Neural cell (in vitro differentiated cells): ENCODE measurements around the gene DIS3L2. TPM values are rescaled to one million over a fixed set of nuclear protein-coding genes. Genes with fewer than 3 reads are reported as not detected.

Experiments used
- H2AFZ ChIP-seq: fragments of 200-600, 300-800 bp; sonication (generic), shearing (Covaris generic); 2 replicates; pipeline ENCODE4 v1.6.0; 2014; ENCODE audit warnings: low read depth, mild to moderate bottlenecking, antibody characterized with exemption, low read length, moderate library complexity
- H3F3A ChIP-seq: fragments of 200-600 bp; shearing (Covaris generic); 2 replicates; pipeline ENCODE4 v1.6.1; 2016; ENCODE audit warnings: mild to moderate bottlenecking, moderate library complexity, mixed read lengths, antibody characterized with exemption, low read length; ENCODE audit not compliant: insufficient read depth, poor library complexity, severe bottlenecking
- H3K27ac ChIP-seq: fragments of 200-600, 300-800 bp; sonication (generic), shearing (Covaris generic); 2 replicates; pipeline ENCODE4 v1.5.1; 2014; ENCODE audit warnings: mild to moderate bottlenecking, low read length, moderate library complexity
- H3K27me3 ChIP-seq: fragments of 300-800, 200-600 bp; sonication (generic), shearing (Covaris generic); 2 replicates; pipeline ENCODE4 v1.6.0; 2014; ENCODE audit warnings: mild to moderate bottlenecking, low read depth, low read length, moderate library complexity; ENCODE audit not compliant: insufficient read depth
- H3K36me3 ChIP-seq: fragments of 300-800, 200-600 bp; sonication (generic), shearing (Covaris generic); 2 replicates; pipeline ENCODE4 v1.5.1; 2014; ENCODE audit warnings: mild to moderate bottlenecking, antibody characterized with exemption, low read length, moderate library complexity; ENCODE audit not compliant: insufficient read depth
- H3K4me2 ChIP-seq: fragments of 300-800, 200-600 bp; sonication (generic), shearing (Covaris generic); 2 replicates; pipeline ENCODE4 v1.6.0; 2014; ENCODE audit warnings: mild to moderate bottlenecking, low read length
- H3K4me3 ChIP-seq: fragments of 300-800, 200-600 bp; sonication (generic), shearing (Covaris generic); 2 replicates; pipeline ENCODE4 v1.5.1; 2014; ENCODE audit warnings: mild to moderate bottlenecking, low read length, moderate library complexity
- H3K79me2 ChIP-seq: fragments of 200-600 bp; shearing (Covaris generic); replicated peaks from 2 replicates; pipeline ENCODE4 v1.6.0; 2014; ENCODE audit warnings: mild to moderate bottlenecking, low read length, moderate library complexity; ENCODE audit not compliant: insufficient read depth
- H3K9ac ChIP-seq: fragments of 300-800, 200-600 bp; sonication (generic), shearing (Covaris generic); 2 replicates; pipeline ENCODE4 v1.6.1; 2016; ENCODE audit warnings: mild to moderate bottlenecking, low read length, mixed read lengths
- H3K9me2 ChIP-seq: fragments of 200-600 bp; shearing (Covaris generic); 2 replicates; pipeline ENCODE4 v1.6.1; 2016; ENCODE audit warnings: mild to moderate bottlenecking, low read length, mixed read lengths; ENCODE audit not compliant: insufficient read depth
- H3K9me3 ChIP-seq: fragments of 200-600, 300-800 bp; sonication (generic), shearing (Covaris generic); 2 replicates; pipeline ENCODE4 v1.6.1; 2016; ENCODE audit warnings: mild to moderate bottlenecking, mixed run types, low read length, moderate library complexity, mixed read lengths
- H4K20me1 ChIP-seq: fragments of 200-600 bp; shearing (Covaris generic); 2 replicates; pipeline ENCODE4 v1.6.1; 2016; ENCODE audit warnings: mild to moderate bottlenecking, mixed run types; ENCODE audit not compliant: insufficient read depth
- EP300 ChIP-seq: fragments of 450-650 bp; conservative IDR thresholded peaks from 2 replicates; pipeline ENCODE4 v1.6.1; 2014; ENCODE audit warnings: antibody characterized with exemption, mild to moderate bottlenecking, moderate library complexity; ENCODE audit not compliant: poor library complexity, severe bottlenecking
- EZH2 ChIP-seq: fragments of 200-600, 300-800 bp; shearing (Covaris generic), sonication (generic); IDR thresholded peaks from 2 replicates; pipeline ENCODE4 v1.6.1; 2014; ENCODE audit warnings: antibody characterized with exemption, low read length, borderline replicate concordance, mild to moderate bottlenecking; ENCODE audit not compliant: insufficient read depth, poor library complexity, severe bottlenecking
- MXI1 ChIP-seq: fragments of 450-650 bp; conservative IDR thresholded peaks from 2 replicates; pipeline ENCODE4 v1.6.1; 2014; ENCODE audit warnings: antibody characterized with exemption, mild to moderate bottlenecking; ENCODE audit not compliant: poor library complexity, severe bottlenecking
- POLR2AphosphoS5 ChIP-seq: IDR thresholded peaks from 2 replicates; pipeline ENCODE4 v1.6.1; 2012
- RAD21 ChIP-seq: fragments of 450-650 bp; conservative IDR thresholded peaks from 2 replicates; pipeline ENCODE4 v1.6.1; 2014; ENCODE audit warnings: antibody characterized with exemption, mild to moderate bottlenecking, moderate library complexity
- SMC3 ChIP-seq: fragments of 450-650 bp; conservative IDR thresholded peaks from 2 replicates; pipeline ENCODE4 v1.6.1; 2014; ENCODE audit warnings: antibody characterized with exemption, mild to moderate bottlenecking, moderate library complexity; ENCODE audit not compliant: poor library complexity
- TAF1 ChIP-seq: IDR thresholded peaks from 2 replicates; pipeline ENCODE4 v1.6.1; 2012; ENCODE audit warnings: low read depth
- polyA plus RNA-seq: library from polyadenylated mRNA; depleted of rRNA; stranded (reverse); fragments of >200 nt; gene quantifications from 2 replicates; pipeline ENCODE4 v1.2.3, GENCODE V29; 2014
- TF ChIP-seq, protein P1 (sequence below): IDR thresholded peaks from 2 replicates; pipeline ENCODE4 v1.6.1; 2012; ENCODE audit warnings: borderline replicate concordance
- TF ChIP-seq, protein P2 (sequence below): fragments of 450-650 bp; IDR thresholded peaks from 2 replicates; pipeline ENCODE4 v1.5.1; 2014; ENCODE audit warnings: antibody characterized with exemption, mild to moderate bottlenecking, moderate library complexity; ENCODE audit not compliant: poor library complexity, severe bottlenecking

DIS3L2 gene
- polyA plus RNA-seq, 1 donor from 2014 or later = 20.0 TPM

DNA sequence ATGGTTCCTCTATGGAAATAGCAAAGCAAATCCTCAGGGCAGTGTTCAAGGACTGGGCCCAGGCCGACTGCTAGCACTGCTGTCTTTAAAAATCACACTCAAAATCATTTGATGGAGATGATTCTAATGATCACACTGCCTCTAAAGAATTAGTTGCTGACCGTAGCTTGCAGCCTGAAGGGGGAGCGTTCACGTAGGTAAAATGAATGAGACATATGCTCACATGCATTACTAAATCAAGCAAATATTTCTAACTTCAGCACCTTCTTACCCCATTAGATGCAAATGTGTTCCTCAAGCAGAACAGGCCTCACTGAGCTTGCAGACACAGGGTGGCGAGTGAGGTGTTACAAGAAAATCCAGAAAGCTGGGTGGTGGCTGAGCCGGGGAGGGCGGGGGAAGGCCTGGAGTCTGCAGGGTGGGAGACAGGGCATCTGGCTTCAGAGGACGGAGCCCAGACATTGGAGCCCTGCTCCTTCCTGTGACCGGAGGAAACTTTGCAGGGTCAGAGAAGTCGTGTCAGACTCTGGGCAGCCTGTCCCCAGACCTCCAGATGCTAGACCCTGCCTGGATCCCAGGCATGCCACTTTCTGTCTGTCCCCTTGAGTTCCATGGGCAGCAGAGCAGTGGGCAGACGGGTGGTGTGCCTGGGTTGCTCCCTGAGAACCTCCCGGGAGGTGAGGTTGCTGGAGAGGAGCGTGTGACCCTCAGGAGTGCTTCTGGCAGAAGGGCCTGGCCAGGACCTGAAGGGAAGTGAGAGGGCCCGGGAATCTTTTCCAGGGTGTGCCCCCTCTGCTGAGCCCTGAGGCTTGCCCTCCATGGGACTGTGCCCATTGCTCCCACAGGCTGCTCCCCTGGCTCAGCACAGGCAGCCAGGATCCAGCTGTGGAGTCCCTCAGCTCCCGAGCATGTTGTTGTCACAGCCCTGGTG is 28.3 kb upstream of the DIS3L2 start:
- TF ChIP-seq POLR2AphosphoS5 (no peak), MXI1 (no peak), SMC3 (no peak)
- Histone ChIP-seq H3K36me3 (no peaks in the 10 kb centered on the region), H2AFZ (no peak overlapping the region), H3K27ac (no peak overlapping the region), H3K9me3 (no peaks in the 10 kb centered on the region), H3F3A (no peaks in the 10 kb centered on the region), H3K4me3 (no peak overlapping the region), H3K9ac (no peak overlapping the region), H3K4me2 (no peak overlapping the region), H3K9me2 (no peaks in the 10 kb centered on the region), H3K79me2 (no peaks in the 10 kb centered on the region), H3K27me3 (peaks cover 7% of the 10 kb centered on the region), H4K20me1 (no peaks in the 10 kb centered on the region)

DNA sequence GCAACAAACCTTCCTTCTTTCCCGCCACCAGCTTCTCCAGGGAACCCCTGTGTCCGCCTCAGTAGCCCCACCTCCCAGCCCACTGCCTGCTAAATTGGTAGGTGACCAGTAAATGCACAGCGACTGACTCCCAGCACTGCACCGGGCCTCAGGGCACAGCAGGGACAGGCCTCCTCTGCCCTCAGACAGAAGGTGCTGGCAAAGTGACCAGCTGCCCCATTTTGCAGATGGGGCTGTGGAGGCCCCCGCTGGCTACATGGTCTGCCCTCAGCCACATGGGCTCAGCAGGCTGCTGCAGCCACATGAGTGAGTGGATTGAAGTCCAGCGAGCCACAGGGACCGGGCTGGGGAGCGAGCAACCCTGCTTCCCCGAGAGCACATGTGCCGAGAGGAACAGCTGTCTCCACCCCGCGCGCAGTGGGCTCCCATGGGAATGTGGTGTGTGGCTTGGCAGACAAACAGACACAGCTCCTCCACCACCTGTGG is 27.6 kb upstream of the DIS3L2 start:
- Histone ChIP-seq H3F3A (no peaks in the 10 kb centered on the region), H3K4me3 (no peak overlapping the region), H3K36me3 (no peaks in the 10 kb centered on the region), H3K27ac (no peak overlapping the region), H3K79me2 (no peaks in the 10 kb centered on the region), H3K27me3 (no peaks in the 10 kb centered on the region), H2AFZ (no peak overlapping the region), H4K20me1 (no peaks in the 10 kb centered on the region), H3K9me2 (no peaks in the 10 kb centered on the region), H3K9me3 (no peaks in the 10 kb centered on the region), H3K4me2 (no peak overlapping the region), H3K9ac (no peak overlapping the region)
- TF ChIP-seq, protein P1, sequence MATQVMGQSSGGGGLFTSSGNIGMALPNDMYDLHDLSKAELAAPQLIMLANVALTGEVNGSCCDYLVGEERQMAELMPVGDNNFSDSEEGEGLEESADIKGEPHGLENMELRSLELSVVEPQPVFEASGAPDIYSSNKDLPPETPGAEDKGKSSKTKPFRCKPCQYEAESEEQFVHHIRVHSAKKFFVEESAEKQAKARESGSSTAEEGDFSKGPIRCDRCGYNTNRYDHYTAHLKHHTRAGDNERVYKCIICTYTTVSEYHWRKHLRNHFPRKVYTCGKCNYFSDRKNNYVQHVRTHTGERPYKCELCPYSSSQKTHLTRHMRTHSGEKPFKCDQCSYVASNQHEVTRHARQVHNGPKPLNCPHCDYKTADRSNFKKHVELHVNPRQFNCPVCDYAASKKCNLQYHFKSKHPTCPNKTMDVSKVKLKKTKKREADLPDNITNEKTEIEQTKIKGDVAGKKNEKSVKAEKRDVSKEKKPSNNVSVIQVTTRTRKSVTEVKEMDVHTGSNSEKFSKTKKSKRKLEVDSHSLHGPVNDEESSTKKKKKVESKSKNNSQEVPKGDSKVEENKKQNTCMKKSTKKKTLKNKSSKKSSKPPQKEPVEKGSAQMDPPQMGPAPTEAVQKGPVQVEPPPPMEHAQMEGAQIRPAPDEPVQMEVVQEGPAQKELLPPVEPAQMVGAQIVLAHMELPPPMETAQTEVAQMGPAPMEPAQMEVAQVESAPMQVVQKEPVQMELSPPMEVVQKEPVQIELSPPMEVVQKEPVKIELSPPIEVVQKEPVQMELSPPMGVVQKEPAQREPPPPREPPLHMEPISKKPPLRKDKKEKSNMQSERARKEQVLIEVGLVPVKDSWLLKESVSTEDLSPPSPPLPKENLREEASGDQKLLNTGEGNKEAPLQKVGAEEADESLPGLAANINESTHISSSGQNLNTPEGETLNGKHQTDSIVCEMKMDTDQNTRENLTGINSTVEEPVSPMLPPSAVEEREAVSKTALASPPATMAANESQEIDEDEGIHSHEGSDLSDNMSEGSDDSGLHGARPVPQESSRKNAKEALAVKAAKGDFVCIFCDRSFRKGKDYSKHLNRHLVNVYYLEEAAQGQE = no peak
- TF ChIP-seq RAD21 (no peak), EP300 (no peak)

DNA sequence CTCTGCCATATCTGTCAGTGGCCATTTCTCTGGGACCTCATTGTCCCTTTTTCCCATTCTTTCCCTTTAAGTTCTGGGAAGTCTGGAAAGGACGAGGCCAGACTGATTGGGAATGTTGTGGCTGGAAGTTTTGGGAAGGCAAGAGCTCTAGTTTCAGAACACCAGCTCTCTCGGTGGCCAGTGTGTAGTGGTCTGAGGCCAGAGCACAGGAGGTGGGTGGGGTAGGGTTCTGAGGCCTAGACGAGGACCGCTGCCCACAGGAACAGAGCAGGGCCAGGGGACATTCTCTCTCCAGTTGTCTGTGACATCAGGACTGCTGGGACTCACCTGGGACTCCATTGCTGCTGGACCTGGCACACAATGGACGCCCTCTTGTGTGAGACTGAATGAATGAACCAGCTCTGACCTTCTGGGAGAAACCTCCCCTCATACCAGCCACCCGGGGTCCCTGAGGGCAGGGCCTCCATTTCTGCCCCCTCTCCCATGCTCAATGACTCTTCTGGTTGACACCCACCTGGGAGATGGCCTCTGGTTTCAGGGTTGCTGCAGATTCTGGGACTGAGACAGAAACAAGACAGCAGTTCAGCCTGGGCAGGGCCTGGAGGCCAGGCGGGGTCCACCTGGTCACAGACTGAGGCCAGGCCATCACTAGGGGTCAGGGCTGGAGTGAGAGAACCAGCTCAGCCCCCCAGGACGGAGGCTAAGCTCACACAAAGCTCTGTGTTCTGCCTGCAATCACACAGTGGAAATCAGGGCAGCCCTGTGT is 26.9 kb upstream of the DIS3L2 start:
- Histone ChIP-seq H3K79me2 (no peaks in the 10 kb centered on the region), H3K27me3 (no peaks in the 10 kb centered on the region)
- TF ChIP-seq RAD21 = no peak
- no peak for TF ChIP-seq TAF1
- no peak for TF ChIP-seq MXI1
- no peak for TF ChIP-seq EZH2
- TF ChIP-seq, protein P1 = no peak
- TF ChIP-seq, protein P2, sequence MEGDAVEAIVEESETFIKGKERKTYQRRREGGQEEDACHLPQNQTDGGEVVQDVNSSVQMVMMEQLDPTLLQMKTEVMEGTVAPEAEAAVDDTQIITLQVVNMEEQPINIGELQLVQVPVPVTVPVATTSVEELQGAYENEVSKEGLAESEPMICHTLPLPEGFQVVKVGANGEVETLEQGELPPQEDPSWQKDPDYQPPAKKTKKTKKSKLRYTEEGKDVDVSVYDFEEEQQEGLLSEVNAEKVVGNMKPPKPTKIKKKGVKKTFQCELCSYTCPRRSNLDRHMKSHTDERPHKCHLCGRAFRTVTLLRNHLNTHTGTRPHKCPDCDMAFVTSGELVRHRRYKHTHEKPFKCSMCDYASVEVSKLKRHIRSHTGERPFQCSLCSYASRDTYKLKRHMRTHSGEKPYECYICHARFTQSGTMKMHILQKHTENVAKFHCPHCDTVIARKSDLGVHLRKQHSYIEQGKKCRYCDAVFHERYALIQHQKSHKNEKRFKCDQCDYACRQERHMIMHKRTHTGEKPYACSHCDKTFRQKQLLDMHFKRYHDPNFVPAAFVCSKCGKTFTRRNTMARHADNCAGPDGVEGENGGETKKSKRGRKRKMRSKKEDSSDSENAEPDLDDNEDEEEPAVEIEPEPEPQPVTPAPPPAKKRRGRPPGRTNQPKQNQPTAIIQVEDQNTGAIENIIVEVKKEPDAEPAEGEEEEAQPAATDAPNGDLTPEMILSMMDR = no peak
- TF ChIP-seq SMC3 = no peak
- TF ChIP-seq EP300 = no peak
- TF ChIP-seq POLR2AphosphoS5 = no peak

More for the DNA sequence above, 26.9 kb upstream of the DIS3L2 start:
- H2AFZ ChIP-seq = no peak overlapping the region
- H4K20me1 ChIP-seq = no peaks in the 10 kb centered on the region
- no peaks in the 10 kb centered on the region for H3K9me2 ChIP-seq
- H3F3A ChIP-seq = no peaks in the 10 kb centered on the region
- no peak overlapping the region for H3K4me3 ChIP-seq
- H3K36me3 ChIP-seq = no peaks in the 10 kb centered on the region
- no peak overlapping the region for H3K27ac ChIP-seq
- H3K9me3 ChIP-seq = no peaks in the 10 kb centered on the region
- H3K9ac ChIP-seq = no peak overlapping the region
- H3K4me2 ChIP-seq = no peak overlapping the region
